ENCODE data around the gene TTLL7.

DNA sequence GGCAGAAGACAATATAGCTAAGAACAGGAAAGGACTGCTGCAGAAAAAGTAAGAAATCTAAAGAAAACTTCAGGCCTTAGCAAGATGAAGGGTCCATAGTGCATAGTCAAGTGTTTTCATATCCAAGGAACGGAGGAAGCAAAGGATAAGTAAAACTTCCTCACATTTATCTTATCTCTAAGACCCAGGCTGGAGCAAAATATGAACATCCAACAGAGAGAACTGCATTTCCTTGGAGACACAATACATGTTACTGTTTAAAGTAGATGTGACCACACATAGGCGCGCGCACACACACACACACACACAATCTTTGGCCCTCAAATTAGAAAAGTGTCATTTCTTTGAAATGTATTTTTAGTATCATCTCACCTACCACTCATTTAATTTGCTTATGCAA lies 66.7 kb downstream of the TTLL7 start:
- TF ChIP-seq, protein P1, sequence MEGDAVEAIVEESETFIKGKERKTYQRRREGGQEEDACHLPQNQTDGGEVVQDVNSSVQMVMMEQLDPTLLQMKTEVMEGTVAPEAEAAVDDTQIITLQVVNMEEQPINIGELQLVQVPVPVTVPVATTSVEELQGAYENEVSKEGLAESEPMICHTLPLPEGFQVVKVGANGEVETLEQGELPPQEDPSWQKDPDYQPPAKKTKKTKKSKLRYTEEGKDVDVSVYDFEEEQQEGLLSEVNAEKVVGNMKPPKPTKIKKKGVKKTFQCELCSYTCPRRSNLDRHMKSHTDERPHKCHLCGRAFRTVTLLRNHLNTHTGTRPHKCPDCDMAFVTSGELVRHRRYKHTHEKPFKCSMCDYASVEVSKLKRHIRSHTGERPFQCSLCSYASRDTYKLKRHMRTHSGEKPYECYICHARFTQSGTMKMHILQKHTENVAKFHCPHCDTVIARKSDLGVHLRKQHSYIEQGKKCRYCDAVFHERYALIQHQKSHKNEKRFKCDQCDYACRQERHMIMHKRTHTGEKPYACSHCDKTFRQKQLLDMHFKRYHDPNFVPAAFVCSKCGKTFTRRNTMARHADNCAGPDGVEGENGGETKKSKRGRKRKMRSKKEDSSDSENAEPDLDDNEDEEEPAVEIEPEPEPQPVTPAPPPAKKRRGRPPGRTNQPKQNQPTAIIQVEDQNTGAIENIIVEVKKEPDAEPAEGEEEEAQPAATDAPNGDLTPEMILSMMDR (IDR thresholded peaks at IDR 0.05), result no peak
- no peak for TF ChIP-seq POLR2A (IDR thresholded peaks at IDR 0.05)

Measured in Peyer's patch (tissue), 4 donors.